GM23338 (cell line): ENCODE results near the gene PITPNC1. TPM values are rescaled to one million over a fixed set of nuclear protein-coding genes. Genes with fewer than 3 reads are reported as not detected.

Experiments used
- ATAC-seq: fragments of 200-7000 bp; cut with Tn5 transposase; 3 replicates; pipeline ENCODE4 v1.9.1; 2020
- DNase-seq: peaks from one replicate; pipeline ENCODE4 v3.0.0-alpha.2; 2015; ENCODE audit warnings: low spot score
- H2AFZ ChIP-seq: fragments of 200-600 bp; sonication (generic); 2 replicates; pipeline ENCODE4 v1.8.0; 2016; ENCODE audit warnings: antibody characterized with exemption, mild to moderate bottlenecking, moderate library complexity
- H3F3A ChIP-seq: fragments of 200-600 bp; sonication (generic); replicated peaks from 2 replicates; pipeline ENCODE4 v1.8.0; 2017; ENCODE audit warnings: antibody characterized with exemption, mixed run types, low read depth
- H3K27ac ChIP-seq: fragments of 200-600 bp; sonication (generic); 2 replicates; pipeline ENCODE4 v1.6.1; 2016; ENCODE audit warnings: low read depth
- H3K27me3 ChIP-seq: fragments of 200-600 bp; sonication (generic); 2 replicates; pipeline ENCODE4 v1.8.0; 2016; ENCODE audit warnings: mild to moderate bottlenecking, mixed run types, moderate library complexity; ENCODE audit not compliant: insufficient read depth
- H3K36me3 ChIP-seq: fragments of 200-600 bp; sonication (generic); 2 replicates; pipeline ENCODE4 v1.8.0; 2016; ENCODE audit warnings: mild to moderate bottlenecking; ENCODE audit not compliant: insufficient read depth
- H3K4me1 ChIP-seq: fragments of 200-600 bp; sonication (generic); 2 replicates; pipeline ENCODE4 v1.8.0; 2016; ENCODE audit warnings: mild to moderate bottlenecking, moderate library complexity; ENCODE audit not compliant: insufficient read depth
- H3K4me2 ChIP-seq: fragments of 200-600 bp; sonication (generic); 2 replicates; pipeline ENCODE4 v1.7.1; 2017; ENCODE audit warnings: mixed run types
- H3K4me3 ChIP-seq: fragments of 200-600 bp; sonication (generic); 2 replicates; pipeline ENCODE4 v1.6.1; 2016; ENCODE audit warnings: mixed run types
- H3K79me2 ChIP-seq: fragments of 200-600 bp; sonication (generic); replicated peaks from 2 replicates; pipeline ENCODE4 v1.8.0; 2017; ENCODE audit warnings: mild to moderate bottlenecking; ENCODE audit not compliant: insufficient read depth
- H3K9me2 ChIP-seq: fragments of 200-600 bp; sonication (generic); 2 replicates; pipeline ENCODE4 v1.8.0; 2017; ENCODE audit not compliant: insufficient read depth
- H4K20me1 ChIP-seq: fragments of 200-600 bp; sonication (generic); replicated peaks from 2 replicates; pipeline ENCODE4 v1.8.0; 2017; ENCODE audit warnings: mild to moderate bottlenecking; ENCODE audit not compliant: insufficient read depth
- H3K27ac Mint-ChIP-seq: 2 replicates; pipeline ENCODE4 v1.8.0; 2020; ENCODE audit warnings: inconsistent platforms, mild to moderate bottlenecking, moderate library complexity, mixed read lengths
- H3K27me3 Mint-ChIP-seq: 3 replicates; pipeline ENCODE4 v1.8.0; 2022; ENCODE audit warnings: low read depth, mild to moderate bottlenecking, moderate library complexity, mixed read lengths, inconsistent platforms; ENCODE audit not compliant: insufficient read depth, poor library complexity
- H3K36me3 Mint-ChIP-seq: 3 replicates; pipeline ENCODE4 v1.8.0; 2021; ENCODE audit warnings: low read depth, mild to moderate bottlenecking, inconsistent platforms, moderate library complexity, mixed read lengths
- H3K4me1 Mint-ChIP-seq: 3 replicates; pipeline ENCODE4 v1.8.0; 2020; ENCODE audit warnings: mild to moderate bottlenecking, inconsistent platforms, mixed read lengths
- H3K4me3 Mint-ChIP-seq: 3 replicates; pipeline ENCODE4 v1.8.0; 2021; ENCODE audit warnings: moderate library complexity, mild to moderate bottlenecking, inconsistent platforms, mixed read lengths
- H3K9me3 Mint-ChIP-seq: 3 replicates; pipeline ENCODE4 v1.8.0; 2020; ENCODE audit warnings: moderate library complexity, mild to moderate bottlenecking, inconsistent platforms, mixed read lengths
- CREB1 ChIP-seq: fragments of 250-450 bp; sonication (Bioruptor Pico); IDR thresholded peaks from 2 replicates; pipeline ENCODE4 v1.5.0; 2020; ENCODE audit warnings: low read depth, mild to moderate bottlenecking, moderate library complexity
- EZH2 ChIP-seq: fragments of 200-600 bp; sonication (generic); IDR thresholded peaks from one replicate; pipeline ENCODE4 v1.8.0; 2017; ENCODE audit warnings: antibody characterized with exemption, mild to moderate bottlenecking, low read depth; ENCODE audit not compliant: unreplicated experiment
- EZH2phosphoT487 ChIP-seq: fragments of 200-600 bp; sonication (generic); IDR thresholded peaks from one replicate; pipeline ENCODE4 v1.8.1; 2018; ENCODE audit warnings: antibody characterized with exemption; ENCODE audit not compliant: unreplicated experiment
- JUNB ChIP-seq: IDR thresholded peaks from one replicate; pipeline ENCODE4 v1.6.1; 2016; ENCODE audit warnings: antibody characterized with exemption; ENCODE audit not compliant: unreplicated experiment
- NANOG ChIP-seq: IDR thresholded peaks from 2 replicates; pipeline ENCODE4 v1.6.1; 2016; ENCODE audit warnings: antibody characterized with exemption, borderline replicate concordance
- POLR2AphosphoS5 ChIP-seq: IDR thresholded peaks from 2 replicates; pipeline ENCODE4 v1.6.1; 2016; ENCODE audit warnings: antibody characterized with exemption, low read depth
- STAT1 ChIP-seq: IDR thresholded peaks from one replicate; pipeline ENCODE4 v1.6.1; 2016; ENCODE audit warnings: antibody characterized with exemption; ENCODE audit not compliant: unreplicated experiment
- ZNF114 ChIP-seq: fragments of 250-450 bp; sonication (Bioruptor Pico); IDR thresholded peaks from 2 replicates; pipeline ENCODE4 v1.5.0; 2020; ENCODE audit warnings: mild to moderate bottlenecking, moderate library complexity
- ZNF331 ChIP-seq: fragments of 250-450 bp; sonication (Bioruptor Pico); IDR thresholded peaks from 2 replicates; pipeline ENCODE4 v1.5.0; 2020; ENCODE audit warnings: low read depth, mild to moderate bottlenecking, moderate library complexity
- polyA plus RNA-seq: library from polyadenylated mRNA; unstranded; fragments of >200 nt; fragmentation: Nextera tagmentation; extraction: Ambion mirVana; gene quantifications from 2 replicates; pipeline ENCODE4 v1.2.1, GENCODE V29; 2016
- total RNA-seq: library from RNA; depleted of rRNA; stranded (reverse); fragments of >200 nt; shearing (Covaris generic); gene quantifications from 2 replicates; pipeline ENCODE4 v1.2.3, GENCODE V29; 2014
- TF ChIP-seq, protein P1 (sequence below), 2 experiments: fragments of 200-600 bp in 1 of 2; sonication (generic) in 1 of 2; conservative IDR thresholded peaks; 2 replicates each; pipeline versions ENCODE4 v1.5.1 to v1.6.1; 2016 to 2017; ENCODE audit warnings: antibody characterized with exemption in 2 of 2, low read depth in 2 of 2, mild to moderate bottlenecking in 2 of 2, moderate library complexity in 1 of 2
- TF ChIP-seq, protein P2 (sequence below): fragments of 250-450 bp; sonication (Bioruptor Pico); IDR thresholded peaks from 2 replicates; pipeline ENCODE4 v1.5.0; 2020; ENCODE audit warnings: mild to moderate bottlenecking, moderate library complexity
- TF ChIP-seq, protein P3 (sequence below): IDR thresholded peaks from one replicate; pipeline ENCODE4 v1.6.1; 2018; ENCODE audit warnings: antibody characterized with exemption; ENCODE audit not compliant: unreplicated experiment
- TF ChIP-seq, protein P4 (sequence below): IDR thresholded peaks from 2 replicates; pipeline ENCODE4 v1.6.1; 2016; ENCODE audit warnings: antibody characterized with exemption

Gene PITPNC1
- total and polyA plus RNA-seq, 2 experiments from 2014 or later: 23.0 to 32.6 TPM

DNA sequence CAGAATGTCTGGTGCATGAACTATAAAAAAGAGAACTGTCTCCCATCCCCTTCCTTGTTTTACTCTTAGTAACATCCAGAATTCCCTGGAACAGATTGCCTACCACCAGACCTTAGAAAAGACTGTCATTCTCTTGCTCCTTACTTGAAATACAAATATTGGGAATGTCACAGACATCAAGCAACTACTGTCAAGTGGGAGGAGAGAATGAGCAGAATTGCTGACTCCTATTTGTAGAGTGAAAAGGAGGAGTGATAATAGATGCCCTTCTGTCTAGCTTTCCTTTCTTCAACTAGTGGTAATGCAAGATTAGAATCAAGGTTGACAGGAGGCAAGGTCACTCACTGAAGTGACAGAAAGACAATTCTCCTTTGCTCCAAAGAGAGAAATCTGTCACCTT, 316.7 kb downstream of the PITPNC1 start:
- no peaks in the 10 kb centered on the region; the same call in 2 of the 3 replicates for H3K9me3 Mint-ChIP-seq
- ATAC-seq (no peak), DNase-seq (no peak)
- no peaks in the 10 kb centered on the region for H3K27me3 ChIP-seq
- no peaks in the 10 kb centered on the region for H4K20me1 ChIP-seq
- H3K4me1 Mint-ChIP-seq: peaks cover 12% of the 10 kb centered on the region
- no peak overlapping the region for H3K4me3 ChIP-seq
- no peak overlapping the region for H3K27ac ChIP-seq
- H3K79me2 ChIP-seq: no peaks in the 10 kb centered on the region
- no peaks in the 10 kb centered on the region for H3K27me3 Mint-ChIP-seq
- no peak overlapping the region for H3K27ac Mint-ChIP-seq
- H3K36me3 ChIP-seq: no peaks in the 10 kb centered on the region; the same call in 1 of the 2 replicates
- H3K36me3 Mint-ChIP-seq: peaks cover 11% of the 10 kb centered on the region; the same call in 1 of the 3 replicates
- H3K4me3 Mint-ChIP-seq: no peak overlapping the region
- H3F3A ChIP-seq: peaks cover 8% of the 10 kb centered on the region; the same call in 1 of the 2 replicates
- no peak overlapping the region for H3K4me2 ChIP-seq
- TF ChIP-seq ZNF331 (CRISPR knock-in tag) (no peak), POLR2AphosphoS5 (no peak), JUNB (no peak), ZNF114 (no peak), CREB1 (CRISPR knock-in tag) (no peak), EZH2 (no peak), STAT1 (no peak), EZH2phosphoT487 (no peak), NANOG (no peak)
- TF ChIP-seq, protein P1, sequence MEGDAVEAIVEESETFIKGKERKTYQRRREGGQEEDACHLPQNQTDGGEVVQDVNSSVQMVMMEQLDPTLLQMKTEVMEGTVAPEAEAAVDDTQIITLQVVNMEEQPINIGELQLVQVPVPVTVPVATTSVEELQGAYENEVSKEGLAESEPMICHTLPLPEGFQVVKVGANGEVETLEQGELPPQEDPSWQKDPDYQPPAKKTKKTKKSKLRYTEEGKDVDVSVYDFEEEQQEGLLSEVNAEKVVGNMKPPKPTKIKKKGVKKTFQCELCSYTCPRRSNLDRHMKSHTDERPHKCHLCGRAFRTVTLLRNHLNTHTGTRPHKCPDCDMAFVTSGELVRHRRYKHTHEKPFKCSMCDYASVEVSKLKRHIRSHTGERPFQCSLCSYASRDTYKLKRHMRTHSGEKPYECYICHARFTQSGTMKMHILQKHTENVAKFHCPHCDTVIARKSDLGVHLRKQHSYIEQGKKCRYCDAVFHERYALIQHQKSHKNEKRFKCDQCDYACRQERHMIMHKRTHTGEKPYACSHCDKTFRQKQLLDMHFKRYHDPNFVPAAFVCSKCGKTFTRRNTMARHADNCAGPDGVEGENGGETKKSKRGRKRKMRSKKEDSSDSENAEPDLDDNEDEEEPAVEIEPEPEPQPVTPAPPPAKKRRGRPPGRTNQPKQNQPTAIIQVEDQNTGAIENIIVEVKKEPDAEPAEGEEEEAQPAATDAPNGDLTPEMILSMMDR (conservative IDR thresholded peaks at IDR 0.05; ENCODE audit: low read depth in 2 of 2): no peak
- TF ChIP-seq, protein P2, sequence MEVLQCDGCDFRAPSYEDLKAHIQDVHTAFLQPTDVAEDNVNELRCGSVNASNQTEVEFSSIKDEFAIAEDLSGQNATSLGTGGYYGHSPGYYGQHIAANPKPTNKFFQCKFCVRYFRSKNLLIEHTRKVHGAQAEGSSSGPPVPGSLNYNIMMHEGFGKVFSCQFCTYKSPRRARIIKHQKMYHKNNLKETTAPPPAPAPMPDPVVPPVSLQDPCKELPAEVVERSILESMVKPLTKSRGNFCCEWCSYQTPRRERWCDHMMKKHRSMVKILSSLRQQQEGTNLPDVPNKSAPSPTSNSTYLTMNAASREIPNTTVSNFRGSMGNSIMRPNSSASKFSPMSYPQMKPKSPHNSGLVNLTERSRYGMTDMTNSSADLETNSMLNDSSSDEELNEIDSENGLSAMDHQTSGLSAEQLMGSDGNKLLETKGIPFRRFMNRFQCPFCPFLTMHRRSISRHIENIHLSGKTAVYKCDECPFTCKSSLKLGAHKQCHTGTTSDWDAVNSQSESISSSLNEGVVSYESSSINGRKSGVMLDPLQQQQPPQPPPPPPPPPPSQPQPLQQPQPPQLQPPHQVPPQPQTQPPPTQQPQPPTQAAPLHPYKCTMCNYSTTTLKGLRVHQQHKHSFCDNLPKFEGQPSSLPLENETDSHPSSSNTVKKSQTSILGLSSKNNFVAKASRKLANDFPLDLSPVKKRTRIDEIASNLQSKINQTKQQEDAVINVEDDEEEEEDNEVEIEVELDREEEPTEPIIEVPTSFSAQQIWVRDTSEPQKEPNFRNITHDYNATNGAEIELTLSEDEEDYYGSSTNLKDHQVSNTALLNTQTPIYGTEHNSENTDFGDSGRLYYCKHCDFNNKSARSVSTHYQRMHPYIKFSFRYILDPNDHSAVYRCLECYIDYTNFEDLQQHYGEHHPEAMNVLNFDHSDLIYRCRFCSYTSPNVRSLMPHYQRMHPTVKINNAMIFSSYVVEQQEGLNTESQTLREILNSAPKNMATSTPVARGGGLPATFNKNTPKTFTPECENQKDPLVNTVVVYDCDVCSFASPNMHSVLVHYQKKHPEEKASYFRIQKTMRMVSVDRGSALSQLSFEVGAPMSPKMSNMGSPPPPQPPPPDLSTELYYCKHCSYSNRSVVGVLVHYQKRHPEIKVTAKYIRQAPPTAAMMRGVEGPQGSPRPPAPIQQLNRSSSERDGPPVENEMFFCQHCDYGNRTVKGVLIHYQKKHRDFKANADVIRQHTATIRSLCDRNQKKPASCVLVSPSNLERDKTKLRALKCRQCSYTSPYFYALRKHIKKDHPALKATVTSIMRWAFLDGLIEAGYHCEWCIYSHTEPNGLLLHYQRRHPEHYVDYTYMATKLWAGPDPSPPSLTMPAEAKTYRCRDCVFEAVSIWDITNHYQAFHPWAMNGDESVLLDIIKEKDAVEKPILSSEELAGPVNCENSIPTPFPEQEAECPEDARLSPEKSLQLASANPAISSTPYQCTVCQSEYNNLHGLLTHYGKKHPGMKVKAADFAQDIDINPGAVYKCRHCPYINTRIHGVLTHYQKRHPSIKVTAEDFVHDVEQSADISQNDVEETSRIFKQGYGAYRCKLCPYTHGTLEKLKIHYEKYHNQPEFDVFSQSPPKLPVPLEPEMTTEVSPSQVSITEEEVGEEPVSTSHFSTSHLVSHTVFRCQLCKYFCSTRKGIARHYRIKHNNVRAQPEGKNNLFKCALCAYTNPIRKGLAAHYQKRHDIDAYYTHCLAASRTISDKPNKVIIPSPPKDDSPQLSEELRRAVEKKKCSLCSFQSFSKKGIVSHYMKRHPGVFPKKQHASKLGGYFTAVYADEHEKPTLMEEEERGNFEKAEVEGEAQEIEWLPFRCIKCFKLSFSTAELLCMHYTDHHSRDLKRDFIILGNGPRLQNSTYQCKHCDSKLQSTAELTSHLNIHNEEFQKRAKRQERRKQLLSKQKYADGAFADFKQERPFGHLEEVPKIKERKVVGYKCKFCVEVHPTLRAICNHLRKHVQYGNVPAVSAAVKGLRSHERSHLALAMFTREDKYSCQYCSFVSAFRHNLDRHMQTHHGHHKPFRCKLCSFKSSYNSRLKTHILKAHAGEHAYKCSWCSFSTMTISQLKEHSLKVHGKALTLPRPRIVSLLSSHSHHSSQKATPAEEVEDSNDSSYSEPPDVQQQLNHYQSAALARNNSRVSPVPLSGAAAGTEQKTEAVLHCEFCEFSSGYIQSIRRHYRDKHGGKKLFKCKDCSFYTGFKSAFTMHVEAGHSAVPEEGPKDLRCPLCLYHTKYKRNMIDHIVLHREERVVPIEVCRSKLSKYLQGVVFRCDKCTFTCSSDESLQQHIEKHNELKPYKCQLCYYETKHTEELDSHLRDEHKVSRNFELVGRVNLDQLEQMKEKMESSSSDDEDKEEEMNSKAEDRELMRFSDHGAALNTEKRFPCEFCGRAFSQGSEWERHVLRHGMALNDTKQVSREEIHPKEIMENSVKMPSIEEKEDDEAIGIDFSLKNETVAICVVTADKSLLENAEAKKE (CRISPR knock-in tag): no peak
- TF ChIP-seq, protein P3, sequence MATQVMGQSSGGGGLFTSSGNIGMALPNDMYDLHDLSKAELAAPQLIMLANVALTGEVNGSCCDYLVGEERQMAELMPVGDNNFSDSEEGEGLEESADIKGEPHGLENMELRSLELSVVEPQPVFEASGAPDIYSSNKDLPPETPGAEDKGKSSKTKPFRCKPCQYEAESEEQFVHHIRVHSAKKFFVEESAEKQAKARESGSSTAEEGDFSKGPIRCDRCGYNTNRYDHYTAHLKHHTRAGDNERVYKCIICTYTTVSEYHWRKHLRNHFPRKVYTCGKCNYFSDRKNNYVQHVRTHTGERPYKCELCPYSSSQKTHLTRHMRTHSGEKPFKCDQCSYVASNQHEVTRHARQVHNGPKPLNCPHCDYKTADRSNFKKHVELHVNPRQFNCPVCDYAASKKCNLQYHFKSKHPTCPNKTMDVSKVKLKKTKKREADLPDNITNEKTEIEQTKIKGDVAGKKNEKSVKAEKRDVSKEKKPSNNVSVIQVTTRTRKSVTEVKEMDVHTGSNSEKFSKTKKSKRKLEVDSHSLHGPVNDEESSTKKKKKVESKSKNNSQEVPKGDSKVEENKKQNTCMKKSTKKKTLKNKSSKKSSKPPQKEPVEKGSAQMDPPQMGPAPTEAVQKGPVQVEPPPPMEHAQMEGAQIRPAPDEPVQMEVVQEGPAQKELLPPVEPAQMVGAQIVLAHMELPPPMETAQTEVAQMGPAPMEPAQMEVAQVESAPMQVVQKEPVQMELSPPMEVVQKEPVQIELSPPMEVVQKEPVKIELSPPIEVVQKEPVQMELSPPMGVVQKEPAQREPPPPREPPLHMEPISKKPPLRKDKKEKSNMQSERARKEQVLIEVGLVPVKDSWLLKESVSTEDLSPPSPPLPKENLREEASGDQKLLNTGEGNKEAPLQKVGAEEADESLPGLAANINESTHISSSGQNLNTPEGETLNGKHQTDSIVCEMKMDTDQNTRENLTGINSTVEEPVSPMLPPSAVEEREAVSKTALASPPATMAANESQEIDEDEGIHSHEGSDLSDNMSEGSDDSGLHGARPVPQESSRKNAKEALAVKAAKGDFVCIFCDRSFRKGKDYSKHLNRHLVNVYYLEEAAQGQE: no peak
- TF ChIP-seq, protein P4, sequence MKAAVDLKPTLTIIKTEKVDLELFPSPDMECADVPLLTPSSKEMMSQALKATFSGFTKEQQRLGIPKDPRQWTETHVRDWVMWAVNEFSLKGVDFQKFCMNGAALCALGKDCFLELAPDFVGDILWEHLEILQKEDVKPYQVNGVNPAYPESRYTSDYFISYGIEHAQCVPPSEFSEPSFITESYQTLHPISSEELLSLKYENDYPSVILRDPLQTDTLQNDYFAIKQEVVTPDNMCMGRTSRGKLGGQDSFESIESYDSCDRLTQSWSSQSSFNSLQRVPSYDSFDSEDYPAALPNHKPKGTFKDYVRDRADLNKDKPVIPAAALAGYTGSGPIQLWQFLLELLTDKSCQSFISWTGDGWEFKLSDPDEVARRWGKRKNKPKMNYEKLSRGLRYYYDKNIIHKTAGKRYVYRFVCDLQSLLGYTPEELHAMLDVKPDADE: no peak
- H3K4me1 ChIP-seq: peaks cover 17% of the 10 kb centered on the region
- H3K9me2 ChIP-seq: no peaks in the 10 kb centered on the region
- H2AFZ ChIP-seq: no peak overlapping the region
